ENCODE results near the gene MYO3B.

DNA sequence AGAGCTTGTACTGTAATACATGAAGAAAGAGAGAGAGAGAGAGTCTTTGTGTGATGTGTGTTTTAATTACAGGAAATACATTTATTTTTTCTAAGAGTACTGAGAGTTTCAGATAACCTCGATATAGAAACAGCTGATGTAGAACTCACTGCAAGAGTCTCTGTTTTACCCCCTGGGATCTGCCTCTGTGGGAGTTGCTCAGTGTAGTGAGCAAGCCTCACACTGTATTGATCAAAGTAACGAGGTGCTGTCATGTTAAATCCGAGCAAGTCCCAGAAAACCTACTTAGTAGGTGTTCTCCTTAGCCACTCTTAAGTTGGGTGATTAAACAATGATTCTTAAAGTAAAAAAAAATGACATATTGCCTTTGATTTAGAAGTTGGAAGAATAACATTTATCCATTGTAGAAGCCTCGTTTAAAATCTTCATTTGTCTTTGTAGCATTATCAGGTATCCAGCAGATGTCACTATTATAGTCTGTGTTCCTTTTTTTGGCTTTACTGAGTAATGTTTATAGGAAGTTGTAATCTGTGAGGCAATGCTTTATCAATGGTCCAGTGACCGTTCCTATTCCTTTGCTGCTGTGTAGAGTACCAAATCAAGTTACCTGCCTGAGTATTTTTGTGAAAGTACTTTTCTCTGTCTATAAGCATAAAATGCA, 219.0 kb downstream of the MYO3B start:
- TF ChIP-seq, protein P1, sequence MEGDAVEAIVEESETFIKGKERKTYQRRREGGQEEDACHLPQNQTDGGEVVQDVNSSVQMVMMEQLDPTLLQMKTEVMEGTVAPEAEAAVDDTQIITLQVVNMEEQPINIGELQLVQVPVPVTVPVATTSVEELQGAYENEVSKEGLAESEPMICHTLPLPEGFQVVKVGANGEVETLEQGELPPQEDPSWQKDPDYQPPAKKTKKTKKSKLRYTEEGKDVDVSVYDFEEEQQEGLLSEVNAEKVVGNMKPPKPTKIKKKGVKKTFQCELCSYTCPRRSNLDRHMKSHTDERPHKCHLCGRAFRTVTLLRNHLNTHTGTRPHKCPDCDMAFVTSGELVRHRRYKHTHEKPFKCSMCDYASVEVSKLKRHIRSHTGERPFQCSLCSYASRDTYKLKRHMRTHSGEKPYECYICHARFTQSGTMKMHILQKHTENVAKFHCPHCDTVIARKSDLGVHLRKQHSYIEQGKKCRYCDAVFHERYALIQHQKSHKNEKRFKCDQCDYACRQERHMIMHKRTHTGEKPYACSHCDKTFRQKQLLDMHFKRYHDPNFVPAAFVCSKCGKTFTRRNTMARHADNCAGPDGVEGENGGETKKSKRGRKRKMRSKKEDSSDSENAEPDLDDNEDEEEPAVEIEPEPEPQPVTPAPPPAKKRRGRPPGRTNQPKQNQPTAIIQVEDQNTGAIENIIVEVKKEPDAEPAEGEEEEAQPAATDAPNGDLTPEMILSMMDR (optimal IDR thresholded peaks at IDR 0.05 in 1 of 3, IDR thresholded peaks at IDR 0.05 in 1 of 3, conservative IDR thresholded peaks at IDR 0.05 in 1 of 3; ENCODE audit: extremely low read depth in 1 of 3, insufficient read depth in 2 of 3, low read length in 3 of 3) = peak in 1 of 3 experiments; percentile 31
- TF ChIP-seq EZH2 (IDR thresholded peaks at IDR 0.05; ENCODE audit: low read length) = no peak
